GM18498 (cell line): ENCODE data around the gene PLCB4.

ENCODE experiments used
- ATAC-seq: cut with Tn5 transposase; IDR thresholded peaks from one replicate; pipeline ENCODE4 v1.9.1; 2021; ENCODE audit warnings: mild to moderate bottlenecking, moderate library complexity; ENCODE audit not compliant: unreplicated experiment

Gene PLCB4

GRCh38 chr20:9389346-9389745 lies 320.5 kb downstream of the PLCB4 start:
- ATAC-seq = no peak

GRCh38 chr20:9390441-9390840 lies 321.6 kb downstream of the PLCB4 start:
- no peak for ATAC-seq

- ATAC-seq = peak; percentile 37
These were observed 324.3 kb downstream of the PLCB4 start for GRCh38 chr20:9392892-9393857.

- no peak for ATAC-seq
These were observed 327.1 kb downstream of the PLCB4 start for GRCh38 chr20:9395971-9396370.

GRCh38 chr20:9397928-9398327 lies 329.0 kb downstream of the PLCB4 start:
- ATAC-seq = peak; percentile 96

DNA sequence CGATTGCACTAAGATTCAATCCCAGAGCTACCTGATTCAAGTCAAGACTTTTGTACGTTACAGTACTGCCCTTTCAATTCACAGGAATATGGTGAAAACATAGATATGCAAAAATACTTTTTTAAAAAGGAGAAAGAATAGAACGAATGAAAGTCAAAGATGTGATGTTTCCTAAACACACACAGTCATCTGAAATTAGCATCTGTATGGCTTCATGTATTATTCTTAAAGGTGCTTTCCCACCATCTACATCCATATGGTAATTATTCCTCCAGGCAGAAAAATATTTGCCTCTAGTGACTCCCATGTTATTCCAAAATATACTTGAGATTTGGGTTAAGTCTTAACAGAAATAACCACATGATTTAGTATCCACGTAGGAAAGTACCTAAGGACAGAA lies 330.0 kb downstream of the PLCB4 start:
- no peak for ATAC-seq

GRCh38 chr20:9399322-9399721 lies 330.4 kb downstream of the PLCB4 start:
- ATAC-seq = no peak

DNA sequence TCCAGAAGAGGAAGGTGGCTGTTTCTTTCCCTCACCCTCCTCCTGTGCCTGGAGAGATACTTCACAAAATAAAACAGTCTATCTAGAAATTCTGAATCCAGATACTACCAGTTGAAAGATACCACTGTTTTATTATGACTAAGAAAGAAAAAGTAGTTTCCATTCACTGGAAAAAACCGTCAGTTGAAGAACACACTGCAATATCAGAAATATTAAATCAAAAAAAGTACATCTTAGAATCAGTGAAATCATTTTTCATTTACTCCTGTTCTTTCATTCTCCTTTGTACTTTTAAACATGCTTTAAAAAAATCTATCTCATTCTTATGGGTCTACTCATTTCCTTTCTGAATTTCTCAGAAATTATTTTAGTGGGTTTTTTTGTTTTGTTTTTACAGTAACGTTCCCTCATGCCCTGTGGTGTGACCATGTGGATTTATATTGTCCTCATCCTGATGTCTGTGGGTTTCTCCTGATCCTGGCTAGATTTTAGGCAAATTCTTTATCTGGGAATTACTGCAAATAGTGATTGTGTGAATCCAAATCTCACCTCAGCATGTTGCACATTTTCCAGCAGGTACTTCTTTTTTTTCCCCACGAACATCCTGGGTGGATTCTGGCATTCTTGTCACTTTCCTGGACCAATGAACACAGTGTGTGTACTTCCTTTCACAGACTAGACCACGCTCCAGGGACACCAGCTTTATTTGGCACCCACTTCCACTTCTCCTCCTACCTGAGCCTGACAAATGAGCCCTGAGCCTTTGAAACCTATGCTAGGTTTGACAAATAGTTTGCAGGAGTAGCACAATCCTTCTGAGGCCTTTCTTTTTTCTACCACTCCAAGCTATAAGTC lies 331.5 kb downstream of the PLCB4 start:
- no peak for ATAC-seq

GRCh38 chr20:9401371-9401770 lies 332.5 kb downstream of the PLCB4 start:
- ATAC-seq = no peak

- ATAC-seq = no peak
These were observed 333.3 kb downstream of the PLCB4 start for GRCh38 chr20:9402141-9402540.

- no peak for ATAC-seq
These were observed 333.7 kb downstream of the PLCB4 start for GRCh38 chr20:9402546-9402945.

DNA sequence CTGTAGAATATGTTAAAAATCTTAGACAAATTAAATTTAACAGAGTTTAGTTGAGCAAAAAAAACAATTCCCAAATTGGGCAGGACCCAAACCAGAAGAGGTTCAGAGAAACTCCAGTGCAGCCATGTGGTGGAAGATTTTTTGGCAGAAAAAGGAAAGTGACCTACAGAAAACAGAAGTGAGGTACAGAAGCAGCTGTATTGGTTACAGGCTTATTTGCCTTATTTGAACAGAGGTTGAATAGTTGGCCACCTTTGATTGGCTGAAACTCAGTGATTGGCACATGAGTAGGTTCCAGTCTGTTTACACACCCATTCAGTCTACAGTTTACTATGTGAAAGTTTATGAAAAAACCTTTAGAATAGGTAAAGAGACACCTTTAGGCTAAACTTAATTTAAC lies 334.6 kb downstream of the PLCB4 start:
- ATAC-seq = no peak

DNA sequence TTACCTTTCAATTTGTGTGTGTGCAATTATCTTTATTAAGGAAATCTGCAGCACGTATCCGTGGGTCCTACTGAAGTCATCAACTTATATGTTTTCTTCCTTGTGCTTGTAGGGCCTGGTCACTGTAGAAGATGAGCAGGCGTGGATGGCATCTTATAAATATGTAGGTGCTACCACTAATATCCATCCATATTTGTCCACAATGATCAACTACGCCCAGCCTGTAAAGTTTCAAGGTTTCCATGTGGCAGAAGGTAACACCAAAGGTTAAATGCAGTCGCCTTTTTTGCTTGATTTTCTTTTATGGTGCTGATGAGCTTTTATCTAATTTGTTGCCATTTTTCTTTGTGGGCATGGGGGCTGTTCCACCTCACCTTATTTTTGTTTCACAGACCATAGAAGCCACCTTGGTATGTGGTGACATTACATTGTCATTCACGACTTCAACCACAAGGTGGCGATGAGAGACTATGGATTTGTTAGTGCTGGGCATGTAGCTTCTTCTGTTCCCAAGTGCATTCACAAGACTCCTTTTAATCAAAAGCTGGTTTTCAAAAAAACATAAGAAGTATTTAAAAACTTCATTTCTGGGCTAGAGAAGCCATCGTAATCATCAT lies 339.0 kb downstream of the PLCB4 start:
- peak; percentile 56 for ATAC-seq

GRCh38 chr20:9408422-9409300 lies 339.8 kb downstream of the PLCB4 start:
- no peak for ATAC-seq

GRCh38 chr20:9409352-9409751 lies 340.5 kb downstream of the PLCB4 start:
- no peak for ATAC-seq

DNA sequence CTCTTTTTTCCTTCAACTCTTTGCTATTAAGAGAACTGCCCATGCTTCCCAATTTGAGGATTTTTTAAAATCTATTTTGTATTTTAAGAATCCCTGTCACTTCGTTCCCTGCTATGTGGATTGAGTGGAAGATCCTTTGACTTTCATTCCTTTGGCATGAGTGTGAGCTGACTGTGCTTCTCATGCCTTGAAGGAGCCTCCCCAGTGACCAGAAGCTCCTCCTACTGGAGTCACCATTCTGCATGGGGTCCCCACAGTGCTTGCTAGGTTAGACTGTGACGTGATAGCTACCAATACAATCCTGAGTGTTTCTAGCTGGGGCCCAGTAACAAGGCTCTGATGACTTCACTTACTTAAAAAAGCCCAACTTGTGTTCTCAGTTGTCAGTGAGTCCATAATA lies 341.1 kb downstream of the PLCB4 start:
- no peak for ATAC-seq

DNA sequence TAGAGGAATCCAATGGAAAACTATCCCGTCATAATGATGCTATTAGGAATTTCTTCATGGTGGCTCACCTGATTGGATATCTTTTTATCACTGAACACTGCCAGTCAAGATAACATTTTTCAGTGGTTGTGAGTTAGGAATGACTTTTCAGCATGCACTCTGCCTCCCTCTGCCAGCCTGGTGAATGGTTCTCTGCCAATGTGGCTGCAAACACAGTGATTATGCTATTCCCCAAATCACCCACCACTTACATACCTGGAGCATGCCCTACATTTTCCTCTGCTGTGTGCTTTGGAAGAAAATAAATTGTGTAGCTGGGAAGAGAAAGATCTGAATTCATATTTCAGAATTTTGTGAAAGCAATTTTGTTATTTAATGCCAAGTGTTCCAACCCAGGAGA lies 342.9 kb downstream of the PLCB4 start:
- no peak for ATAC-seq

DNA sequence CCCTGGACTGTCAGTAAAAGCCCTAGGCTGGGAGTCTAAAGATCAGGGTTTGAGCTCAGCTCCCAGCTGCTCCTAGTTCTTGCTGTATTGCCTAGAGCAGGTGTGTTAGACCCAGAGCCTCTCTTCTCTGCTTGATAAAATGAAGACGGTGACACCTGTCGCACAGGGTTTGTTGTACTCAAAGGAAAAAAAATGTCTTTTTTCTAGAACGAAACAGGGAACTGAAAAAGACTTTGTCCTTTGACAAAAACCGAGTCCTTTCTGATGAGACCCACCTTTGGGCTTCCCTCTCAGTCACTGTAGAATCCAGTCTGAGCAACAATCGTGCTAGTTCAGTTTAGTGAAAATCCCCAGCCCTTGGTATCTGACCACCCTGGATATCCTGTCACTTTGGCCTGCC lies 343.4 kb downstream of the PLCB4 start:
- peak; percentile 89 for ATAC-seq

DNA sequence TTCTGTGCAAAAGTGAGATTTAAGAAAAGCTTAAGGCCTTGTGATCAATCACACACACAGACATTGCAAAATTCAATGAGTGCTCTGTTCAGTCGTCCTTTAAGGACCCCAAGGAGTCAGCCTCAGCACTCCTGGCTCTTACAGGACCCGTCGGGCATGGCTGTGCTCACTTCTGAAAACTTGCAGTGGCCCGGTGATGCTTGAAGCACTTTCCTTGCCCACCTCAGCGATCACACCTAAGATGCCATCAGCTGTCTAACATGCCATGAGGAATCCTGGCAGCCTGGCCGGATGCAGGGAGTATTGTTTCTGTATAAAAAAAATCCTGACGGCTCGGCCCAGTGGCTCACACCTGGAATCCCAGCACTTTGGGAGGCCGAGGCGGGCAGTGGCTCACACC lies 344.1 kb downstream of the PLCB4 start:
- no peak for ATAC-seq

DNA sequence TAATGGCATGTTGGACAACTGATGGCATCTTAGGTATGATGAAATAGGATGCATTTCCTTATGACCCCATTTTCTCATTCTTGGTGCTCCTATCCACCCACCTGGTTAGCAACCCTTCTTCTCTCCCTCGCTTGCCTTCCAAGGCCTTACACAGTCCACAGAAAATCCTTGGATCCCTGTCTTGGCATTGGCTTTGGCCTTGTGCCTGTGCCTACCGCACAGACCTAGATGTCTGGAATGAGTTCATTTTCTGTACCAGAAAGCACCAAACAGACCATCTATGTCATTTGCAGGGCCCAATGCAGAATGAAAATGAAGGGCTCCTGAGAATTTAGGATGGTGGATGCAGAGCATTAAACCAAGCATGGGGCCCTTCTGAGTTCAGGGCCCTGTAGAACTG lies 346.5 kb downstream of the PLCB4 start:
- ATAC-seq = no peak
